Suprapubic skin (tissue), 4 donors: ENCODE data around the gene RPS6KA3. TPM values are rescaled to one million over a fixed set of nuclear protein-coding genes. Genes with fewer than 3 reads are reported as not detected.

Experiments
- DNase-seq, 2 donors: peaks; one replicate each; pipeline ENCODE4 v3.0.0-alpha.2; 2019; ENCODE audit warnings: low spot score in 2 of 2
- H3K27ac ChIP-seq: fragments of 200-600 bp; sonication (generic); one replicate; pipeline ENCODE4 v1.5.1; 2019
- H3K27me3 ChIP-seq: fragments of 200-600 bp; sonication (generic); one replicate; pipeline ENCODE4 v1.5.1; 2019
- H3K36me3 ChIP-seq: fragments of 200-600 bp; sonication (generic); one replicate; pipeline ENCODE4 v1.5.1; 2019
- H3K4me1 ChIP-seq: fragments of 200-600 bp; sonication (generic); one replicate; pipeline ENCODE4 v1.5.1; 2019
- H3K4me3 ChIP-seq: fragments of 200-600 bp; sonication (generic); one replicate; pipeline ENCODE4 v1.5.1; 2019; ENCODE audit warnings: mild to moderate bottlenecking
- H3K9me3 ChIP-seq: fragments of 200-600 bp; sonication (generic); one replicate; pipeline ENCODE4 v1.5.1; 2019
- EP300 ChIP-seq: sonication (generic); formaldehyde crosslinking; IDR thresholded peaks from one replicate; pipeline ENCODE4 v1.6.1; 2017; ENCODE audit warnings: antibody characterized with exemption
- POLR2A ChIP-seq, 2 donors: fragments of 450-650 bp; IDR thresholded peaks; one replicate each; pipeline ENCODE4 v1.6.1; 2017; ENCODE audit warnings: antibody characterized with exemption in 2 of 2, mild to moderate bottlenecking in 2 of 2, moderate library complexity in 2 of 2
- POLR2AphosphoS5 ChIP-seq, 3 donors: sonication (generic); formaldehyde crosslinking; IDR thresholded peaks; one replicate each; pipeline ENCODE4 v1.6.1; 2017; ENCODE audit warnings: antibody characterized with exemption in 3 of 3
- WGBS: methylation state at CpG from one replicate; pipeline ENCODE4 v1.1.5; 2018; 5-methylcytosine and 5-hydroxymethylcytosine counted together
- total RNA-seq, 4 donors: library from RNA; depleted of rRNA; stranded (reverse); fragments of >200 nt; gene quantifications; one replicate each; pipeline ENCODE4 v1.1.0, GENCODE V29; 2016
- TF ChIP-seq, protein P1 (sequence below), 2 donors: fragments of 200-600 bp in 1 of 2; fragments of 450-650 bp in 1 of 2; sonication (generic) in 1 of 2; IDR thresholded peaks; one replicate each; pipeline ENCODE4 v1.5.1; 2016 to 2019; ENCODE audit warnings: antibody characterized with exemption in 2 of 2, mild to moderate bottlenecking in 1 of 2, moderate library complexity in 1 of 2

The RPS6KA3 gene
- total RNA-seq, 4 donors from 2014 or later = 27.2 to 36.0 (median 32.2) TPM

DNA sequence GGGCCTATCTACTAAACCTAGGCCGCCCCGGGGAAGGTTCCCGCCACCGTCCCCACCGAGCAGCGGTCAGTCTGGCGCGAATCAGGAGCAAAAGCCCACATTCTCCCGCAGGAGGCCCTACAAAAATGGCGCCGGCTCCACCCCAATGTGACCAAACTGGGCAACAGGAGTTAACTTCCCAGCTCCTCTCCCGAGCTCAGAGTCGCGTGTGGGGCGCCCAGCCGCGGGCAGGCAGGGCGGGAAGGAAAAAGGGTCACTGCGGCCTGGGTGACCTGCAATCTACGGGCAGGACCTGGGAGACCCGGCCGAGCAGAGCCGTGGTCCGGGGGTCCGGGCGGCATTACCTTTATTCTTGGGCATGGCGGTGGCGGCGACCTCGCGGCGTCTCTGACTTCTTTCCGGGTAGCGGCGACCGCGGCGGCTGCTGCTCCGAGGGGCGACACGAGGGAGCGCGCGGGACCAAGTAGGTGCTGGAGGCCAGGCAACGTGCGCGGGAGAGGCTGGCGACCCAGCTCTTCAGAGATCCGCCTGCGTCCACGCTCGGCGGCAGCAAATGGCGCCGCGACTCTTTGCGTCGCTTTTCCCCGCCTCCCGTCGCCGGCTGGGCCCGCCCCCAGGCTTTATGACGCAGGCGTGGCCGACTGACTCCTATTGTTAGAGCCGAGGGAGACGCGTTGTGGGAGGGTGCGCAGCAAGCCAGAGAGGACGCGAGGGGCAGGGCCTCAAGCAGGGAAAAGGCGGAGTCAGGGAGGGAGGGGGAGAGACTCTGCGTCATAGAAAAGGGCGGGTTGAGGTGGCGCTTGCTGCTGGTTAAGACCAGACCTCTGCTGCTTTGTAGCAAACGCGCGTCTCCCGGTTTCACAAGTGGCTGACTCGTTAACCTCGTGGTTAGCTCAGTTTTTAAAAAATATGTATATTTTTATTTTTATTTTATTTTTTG lies 125.2 kb downstream of the RPS6KA3 start, which contains the start of gene EIF1AX:
TSS of gene EIF1AX (minus strand) at position 558 of the 940 bp plus-strand sequence. CDS start at position 360, 198 bp downstream.
- Histone ChIP-seq H3K4me1 (peaks cover 12% of the 10 kb centered on the region), H3K9me3 (no peaks in the 10 kb centered on the region), H3K36me3 (peaks cover 4% of the 10 kb centered on the region), H3K4me3 (peak within 1 kb of the TSS; percentile 73), H3K27ac (peak within 1 kb of the TSS; percentile 92), H3K27me3 (no peaks in the 10 kb centered on the region)
- peak in 1 of 2 donors; percentile 94 for TF ChIP-seq POLR2A (IDR thresholded peaks at IDR 0.05)
- TF ChIP-seq POLR2AphosphoS5 (IDR thresholded peaks at IDR 0.05) = peak; percentile 55 to 82 (median 57)
- no peak for TF ChIP-seq EP300
- TF ChIP-seq, protein P1, sequence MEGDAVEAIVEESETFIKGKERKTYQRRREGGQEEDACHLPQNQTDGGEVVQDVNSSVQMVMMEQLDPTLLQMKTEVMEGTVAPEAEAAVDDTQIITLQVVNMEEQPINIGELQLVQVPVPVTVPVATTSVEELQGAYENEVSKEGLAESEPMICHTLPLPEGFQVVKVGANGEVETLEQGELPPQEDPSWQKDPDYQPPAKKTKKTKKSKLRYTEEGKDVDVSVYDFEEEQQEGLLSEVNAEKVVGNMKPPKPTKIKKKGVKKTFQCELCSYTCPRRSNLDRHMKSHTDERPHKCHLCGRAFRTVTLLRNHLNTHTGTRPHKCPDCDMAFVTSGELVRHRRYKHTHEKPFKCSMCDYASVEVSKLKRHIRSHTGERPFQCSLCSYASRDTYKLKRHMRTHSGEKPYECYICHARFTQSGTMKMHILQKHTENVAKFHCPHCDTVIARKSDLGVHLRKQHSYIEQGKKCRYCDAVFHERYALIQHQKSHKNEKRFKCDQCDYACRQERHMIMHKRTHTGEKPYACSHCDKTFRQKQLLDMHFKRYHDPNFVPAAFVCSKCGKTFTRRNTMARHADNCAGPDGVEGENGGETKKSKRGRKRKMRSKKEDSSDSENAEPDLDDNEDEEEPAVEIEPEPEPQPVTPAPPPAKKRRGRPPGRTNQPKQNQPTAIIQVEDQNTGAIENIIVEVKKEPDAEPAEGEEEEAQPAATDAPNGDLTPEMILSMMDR (IDR thresholded peaks at IDR 0.05) = no peak
- WGBS = 8% methylated on average over 21 of the region's 82 CpGs
- peak; percentile 97 to 100 for DNase-seq

DNA sequence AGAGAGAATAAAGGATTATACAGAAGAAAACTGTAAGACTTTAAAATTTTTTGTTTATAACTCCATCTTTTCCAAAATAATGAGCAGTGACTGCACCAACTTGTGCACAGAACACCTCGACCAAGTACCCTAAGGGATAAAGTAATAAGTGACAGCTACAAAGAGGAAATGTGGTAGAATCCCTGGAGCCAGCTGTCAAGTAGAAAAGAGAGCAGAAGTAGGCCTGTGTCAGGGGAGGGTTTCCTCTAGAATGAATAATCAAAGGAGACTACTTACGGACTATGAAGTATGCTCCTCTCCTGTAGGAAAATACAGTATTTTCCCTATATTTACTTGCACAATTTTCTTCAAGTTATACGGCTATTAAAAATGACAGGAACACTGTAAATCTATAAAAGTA lies 126.3 kb downstream of the RPS6KA3 start:
- H3K36me3 ChIP-seq = peaks cover 4% of the 10 kb centered on the region
- TF ChIP-seq, protein P1 (IDR thresholded peaks at IDR 0.05) = no peak
- TF ChIP-seq POLR2A (IDR thresholded peaks at IDR 0.05) = no peak
- TF ChIP-seq POLR2AphosphoS5 (IDR thresholded peaks at IDR 0.05) = no peak
- no peak for TF ChIP-seq EP300
- no peaks in the 10 kb centered on the region for H3K9me3 ChIP-seq
- no peaks in the 10 kb centered on the region for H3K27me3 ChIP-seq
- no peak for DNase-seq
- H3K4me1 ChIP-seq = peaks cover 12% of the 10 kb centered on the region
- peak overlapping the region; percentile 73 for H3K4me3 ChIP-seq
- H3K27ac ChIP-seq = peak overlapping the region; percentile 41
- 19% methylated on average over 3 of the region's 3 CpGs for WGBS

DNA sequence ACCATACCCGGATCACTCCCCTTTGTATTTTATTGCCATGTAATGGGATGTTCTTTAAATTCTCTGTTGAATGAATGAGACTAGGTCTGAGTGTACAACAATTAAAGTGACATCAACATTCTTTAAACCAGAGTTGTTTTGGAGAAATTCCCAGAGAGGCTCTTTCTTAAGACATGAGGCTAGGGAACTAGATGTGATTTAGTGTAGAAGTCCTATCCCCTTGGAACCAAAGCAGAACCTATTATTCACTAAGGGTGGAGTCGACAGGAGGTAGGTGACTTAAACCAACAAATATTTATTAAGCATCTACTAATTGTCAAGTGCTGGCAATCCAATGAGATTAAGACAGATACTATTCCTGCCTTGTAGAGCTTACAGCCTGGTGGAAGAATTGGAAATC lies 126.7 kb downstream of the RPS6KA3 start:
- peak overlapping the region; percentile 41 for H3K27ac ChIP-seq
- WGBS = 47% methylated on average over 2 of the region's 2 CpGs

DNA sequence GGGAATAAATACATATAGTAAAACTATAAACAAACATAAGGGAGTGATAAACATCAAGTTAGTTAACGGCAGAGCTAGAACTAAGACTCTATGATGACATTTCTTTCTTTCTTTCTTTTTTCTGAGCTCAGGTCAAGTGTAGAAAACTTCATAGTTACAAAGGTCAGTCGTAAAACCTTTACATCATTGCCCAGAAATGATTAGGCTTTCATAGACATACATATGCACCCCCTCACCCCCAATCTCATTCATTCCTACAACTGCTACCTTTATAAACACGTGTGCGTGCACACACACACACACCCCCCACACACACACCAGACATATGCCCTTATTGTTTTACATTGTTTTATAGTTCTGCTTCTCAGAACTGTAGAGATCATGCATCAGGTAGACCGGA lies 130.8 kb downstream of the RPS6KA3 start:
- TF ChIP-seq POLR2AphosphoS5 (IDR thresholded peaks at IDR 0.05) (no peak), POLR2A (IDR thresholded peaks at IDR 0.05) (no peak)
- Histone ChIP-seq H3K27me3 (no peaks in the 10 kb centered on the region), H3K4me1 (peaks cover 12% of the 10 kb centered on the region), H3K27ac (no peak overlapping the region), H3K4me3 (no peak overlapping the region), H3K36me3 (peaks cover 14% of the 10 kb centered on the region), H3K9me3 (no peaks in the 10 kb centered on the region)
- DNase-seq = no peak
- 93% methylated on average over 5 of the region's 5 CpGs for WGBS

More for the DNA sequence above, 126.7 kb downstream of the RPS6KA3 start:
- Histone ChIP-seq H3K4me1 (peaks cover 12% of the 10 kb centered on the region), H3K9me3 (no peaks in the 10 kb centered on the region), H3K27me3 (no peaks in the 10 kb centered on the region), H3K36me3 (peaks cover 4% of the 10 kb centered on the region), H3K4me3 (peak overlapping the region; percentile 73)
- TF ChIP-seq POLR2A (IDR thresholded peaks at IDR 0.05) (no peak), POLR2AphosphoS5 (IDR thresholded peaks at IDR 0.05) (no peak), EP300 (no peak)
- TF ChIP-seq, protein P1 (IDR thresholded peaks at IDR 0.05) = no peak
- DNase-seq = no peak

DNA sequence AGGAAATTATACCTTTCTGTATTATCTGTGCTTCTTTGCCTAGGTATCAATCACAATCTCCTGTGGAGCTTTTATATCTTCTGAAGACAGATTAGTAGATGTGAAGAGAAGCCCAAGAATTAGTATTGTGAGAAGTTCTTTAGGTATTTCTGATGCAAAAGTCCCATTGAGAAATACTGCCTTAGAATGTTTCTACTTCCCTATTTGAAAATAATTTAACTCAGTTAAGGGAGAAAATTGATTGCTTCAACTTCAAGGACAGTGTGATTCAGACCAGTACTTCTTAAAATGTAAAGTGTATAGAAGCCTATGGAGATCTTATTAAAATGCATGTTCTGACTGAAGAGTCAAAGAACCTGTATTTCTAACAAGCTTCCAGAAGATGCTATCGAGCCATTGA lies 134.0 kb downstream of the RPS6KA3 start:
- TF ChIP-seq POLR2A (IDR thresholded peaks at IDR 0.05) (no peak), EP300 (no peak), POLR2AphosphoS5 (IDR thresholded peaks at IDR 0.05) (no peak)
- TF ChIP-seq, protein P1 (IDR thresholded peaks at IDR 0.05) = no peak
- Histone ChIP-seq H3K4me3 (no peak overlapping the region), H3K27me3 (no peaks in the 10 kb centered on the region), H3K9me3 (no peaks in the 10 kb centered on the region), H3K36me3 (peaks cover 23% of the 10 kb centered on the region), H3K27ac (no peak overlapping the region), H3K4me1 (peaks cover 6% of the 10 kb centered on the region)
- DNase-seq = no peak
- WGBS = 96% methylated on average over 1 of the region's 1 CpG
